Immature natural killer cell (primary cell): ENCODE measurements around the gene SLC9A9. TPM values are rescaled to one million over a fixed set of nuclear protein-coding genes. Genes with fewer than 3 reads are reported as not detected.

ENCODE experiments used
- DNase-seq, 3 donors: peaks; one replicate each; pipeline ENCODE4 v3.0.0; 2022; ENCODE audit warnings: mixed read lengths in 1 of 3
- H3K27ac Mint-ChIP-seq, 6 donors: one replicate each; pipeline ENCODE4 v1.8.0; 2020; ENCODE audit warnings: mixed read lengths in 6 of 6, mild to moderate bottlenecking in 5 of 6, inconsistent platforms in 4 of 6, moderate library complexity in 3 of 6
- H3K27me3 Mint-ChIP-seq, 3 donors: one replicate each; pipeline ENCODE4 v1.8.0; 2020 to 2021; ENCODE audit warnings: low read depth in 3 of 3, mild to moderate bottlenecking in 3 of 3, mixed read lengths in 3 of 3, moderate library complexity in 3 of 3, inconsistent platforms in 1 of 3
- H3K36me3 Mint-ChIP-seq, 3 donors: one replicate each; pipeline ENCODE4 v1.8.0; 2020; ENCODE audit warnings: mixed read lengths in 3 of 3, inconsistent platforms in 2 of 3, mild to moderate bottlenecking in 2 of 3
- H3K4me1 Mint-ChIP-seq, 2 donors: one replicate each; pipeline ENCODE4 v1.8.0; 2020; ENCODE audit warnings: inconsistent platforms in 2 of 2, mild to moderate bottlenecking in 2 of 2, mixed read lengths in 2 of 2, moderate library complexity in 1 of 2
- H3K4me3 Mint-ChIP-seq, 5 donors: one replicate each; pipeline ENCODE4 v1.8.0; 2020; ENCODE audit warnings: mild to moderate bottlenecking in 5 of 5, mixed read lengths in 5 of 5, inconsistent platforms in 3 of 5, moderate library complexity in 3 of 5
- H3K9me3 Mint-ChIP-seq, 6 donors: one replicate each; pipeline ENCODE4 v1.8.0; 2020; ENCODE audit warnings: mild to moderate bottlenecking in 6 of 6, mixed read lengths in 6 of 6, inconsistent platforms in 4 of 6, moderate library complexity in 3 of 6
- polyA plus RNA-seq, 3 donors: library from polyadenylated mRNA; unstranded; fragments of 300-500 nt; fragmentation: Illumina TruSeq; gene quantifications; one replicate each; pipeline ENCODE4 v1.2.3, GENCODE V29; 2021

The SLC9A9 gene
- polyA plus RNA-seq, 3 donors from 2014 or later, result 17.2 to 21.3 (median 19.7) TPM

GRCh38 chr3:143242101-143242500 is 606.2 kb downstream of the SLC9A9 start:
- Mint-ChIP-seq H3K9me3 (no peaks in the 10 kb centered on the region), H3K27me3 (peaks cover 0 to 5% (median 4%) of the 10 kb centered on the region in 3 donors), H3K36me3 (peaks cover 0 to 10% (median 0%) of the 10 kb centered on the region in 3 donors), H3K27ac (peak overlapping the region; percentile 74 to 97 (median 94)), H3K4me1 (peaks cover 87 to 89% of the 10 kb centered on the region in 2 donors), H3K4me3 (peak overlapping the region in 1 of 5 donors; percentile 33)
- no peak for DNase-seq

- peak overlapping the region; percentile 74 to 97 (median 94) for H3K27ac Mint-ChIP-seq
- H3K4me3 Mint-ChIP-seq, result peak overlapping the region; percentile 17 to 74 (median 41)
- H3K27me3 Mint-ChIP-seq, result peaks cover 3 to 7% (median 4%) of the 10 kb centered on the region in 3 donors
- peaks cover 87 to 89% of the 10 kb centered on the region in 2 donors for H3K4me1 Mint-ChIP-seq
- no peaks in the 10 kb centered on the region for H3K9me3 Mint-ChIP-seq
- H3K36me3 Mint-ChIP-seq, result peaks cover 0 to 14% (median 0%) of the 10 kb centered on the region in 3 donors
- DNase-seq, result no peak
Measured at GRCh38 chr3:143241481-143241951, 606.8 kb downstream of the SLC9A9 start.

GRCh38 chr3:143240886-143241285 is 607.4 kb downstream of the SLC9A9 start:
- Mint-ChIP-seq H3K36me3 (peaks cover 0 to 14% (median 0%) of the 10 kb centered on the region in 3 donors), H3K9me3 (no peaks in the 10 kb centered on the region), H3K4me1 (peaks cover 88 to 89% of the 10 kb centered on the region in 2 donors), H3K27ac (peak overlapping the region; percentile 74 to 97 (median 94)), H3K4me3 (peak overlapping the region; percentile 17 to 74 (median 58)), H3K27me3 (peaks cover 6 to 12% (median 7%) of the 10 kb centered on the region in 3 donors)
- no peak for DNase-seq

DNA sequence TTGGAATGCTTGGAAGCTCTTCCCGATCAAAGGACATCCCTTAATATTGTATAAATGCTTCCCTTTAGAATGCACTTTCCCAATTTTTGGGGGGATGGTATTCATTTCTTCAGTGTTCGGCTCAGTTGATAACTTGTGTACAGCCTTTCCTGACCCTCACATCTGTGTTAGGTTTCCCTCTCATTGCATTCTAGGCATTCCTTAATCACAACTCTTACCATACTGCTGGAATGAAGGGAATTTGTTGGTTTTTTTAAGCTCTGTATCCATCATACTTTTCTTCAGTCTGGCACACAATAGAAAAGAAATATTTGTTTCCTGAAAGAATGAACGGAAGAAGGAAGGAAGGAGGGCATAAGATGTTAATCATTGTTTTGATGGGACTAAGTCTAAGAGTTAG is 609.2 kb downstream of the SLC9A9 start:
- Mint-ChIP-seq H3K9me3 (peaks cover 0 to 2% (median 0%) of the 10 kb centered on the region in 6 donors), H3K4me3 (peak overlapping the region in 4 of 5 donors; percentile 31 to 69 (median 64)), H3K27me3 (peaks cover 6 to 12% (median 9%) of the 10 kb centered on the region in 3 donors), H3K36me3 (peaks cover 0 to 20% (median 0%) of the 10 kb centered on the region in 3 donors), H3K27ac (peak overlapping the region; percentile 58 to 98 (median 91)), H3K4me1 (peaks cover 93 to 94% of the 10 kb centered on the region in 2 donors)
- DNase-seq, result no peak

- H3K36me3 Mint-ChIP-seq, result peaks cover 0 to 24% (median 0%) of the 10 kb centered on the region in 3 donors
- H3K27ac Mint-ChIP-seq, result peak overlapping the region; percentile 94 to 98 (median 96)
- H3K27me3 Mint-ChIP-seq, result peaks cover 6 to 9% (median 8%) of the 10 kb centered on the region in 3 donors
- DNase-seq, result no peak
- H3K4me1 Mint-ChIP-seq, result peaks cover 90 to 94% of the 10 kb centered on the region in 2 donors
- H3K9me3 Mint-ChIP-seq, result peaks cover 0 to 2% (median 0%) of the 10 kb centered on the region in 6 donors
- H3K4me3 Mint-ChIP-seq, result peak overlapping the region; percentile 59 to 78 (median 74)
Measured at GRCh38 chr3:143237077-143237627, 611.1 kb downstream of the SLC9A9 start.

- H3K36me3 Mint-ChIP-seq, result peaks cover 0 to 27% (median 0%) of the 10 kb centered on the region in 3 donors
- H3K4me3 Mint-ChIP-seq, result peak overlapping the region; percentile 59 to 78 (median 74)
- H3K27ac Mint-ChIP-seq, result peak overlapping the region; percentile 94 to 98 (median 96)
- H3K4me1 Mint-ChIP-seq, result peaks cover 83 to 88% of the 10 kb centered on the region in 2 donors
- peaks cover 6 to 9% (median 8%) of the 10 kb centered on the region in 3 donors for H3K27me3 Mint-ChIP-seq
- peak; percentile 72 to 78 (median 73) for DNase-seq
- peaks cover 0 to 2% (median 0%) of the 10 kb centered on the region in 6 donors for H3K9me3 Mint-ChIP-seq
Measured at GRCh38 chr3:143236226-143236964, 611.9 kb downstream of the SLC9A9 start.

DNA sequence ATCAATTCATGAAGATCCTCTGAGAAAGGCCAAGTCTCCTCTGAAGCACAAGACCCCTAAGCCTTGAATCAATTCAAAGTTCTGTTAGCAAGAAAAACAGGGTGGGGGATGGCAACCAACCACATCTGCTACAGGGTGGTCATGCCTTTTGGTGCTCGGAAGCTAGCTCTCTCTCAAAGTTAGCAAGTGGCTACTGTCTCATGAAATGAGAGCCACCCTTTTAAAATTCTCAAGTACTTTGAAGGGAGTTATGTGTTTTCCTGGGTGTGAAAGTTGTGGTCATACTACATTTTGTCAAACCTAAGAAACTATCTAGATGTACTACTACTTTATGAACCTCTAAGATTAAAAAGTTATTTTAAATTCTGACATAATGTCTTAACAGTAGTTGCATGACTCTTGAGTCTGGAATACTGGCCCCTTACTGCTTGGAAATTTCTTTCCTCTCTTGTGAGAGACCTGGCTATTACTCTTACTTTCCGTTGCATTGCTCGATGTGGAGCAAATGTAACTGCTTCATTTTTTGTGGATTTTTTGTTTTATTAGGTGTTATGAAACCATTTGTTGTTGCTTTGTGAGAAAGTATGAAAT is 612.6 kb downstream of the SLC9A9 start:
- peaks cover 78 to 81% of the 10 kb centered on the region in 2 donors for H3K4me1 Mint-ChIP-seq
- peaks cover 0 to 30% (median 0%) of the 10 kb centered on the region in 3 donors for H3K36me3 Mint-ChIP-seq
- H3K9me3 Mint-ChIP-seq, result peaks cover 0 to 2% (median 0%) of the 10 kb centered on the region in 6 donors
- peaks cover 6 to 9% (median 8%) of the 10 kb centered on the region in 3 donors for H3K27me3 Mint-ChIP-seq
- peak; percentile 73 to 78 (median 76) for DNase-seq
- peak overlapping the region; percentile 59 to 78 (median 74) for H3K4me3 Mint-ChIP-seq
- peak overlapping the region; percentile 94 to 98 (median 96) for H3K27ac Mint-ChIP-seq

DNA sequence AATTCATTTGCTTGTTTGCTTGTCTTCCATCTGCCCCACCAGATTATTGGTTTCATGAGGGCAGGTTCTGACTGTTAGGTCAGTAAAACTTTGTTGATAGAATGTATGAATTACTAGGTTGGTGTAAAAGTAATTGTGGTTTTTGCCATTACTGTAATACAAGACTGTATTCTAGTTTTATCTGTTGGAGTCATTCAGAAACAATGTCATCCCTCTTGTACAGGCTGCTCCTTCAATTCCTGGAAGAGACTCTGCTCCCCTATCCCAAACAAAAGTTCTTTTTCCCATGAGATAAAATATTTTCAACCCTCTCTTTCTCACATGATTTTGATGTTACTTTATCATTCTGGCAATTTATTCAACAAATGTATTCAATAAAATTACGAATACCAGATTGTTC is 613.7 kb downstream of the SLC9A9 start:
- Mint-ChIP-seq H3K4me3 (peak overlapping the region; percentile 8 to 78 (median 55)), H3K36me3 (peaks cover 0 to 27% (median 0%) of the 10 kb centered on the region in 3 donors), H3K4me1 (peaks cover 68 to 74% of the 10 kb centered on the region in 2 donors), H3K27me3 (peaks cover 6 to 9% (median 8%) of the 10 kb centered on the region in 3 donors), H3K9me3 (peaks cover 0 to 2% (median 0%) of the 10 kb centered on the region in 6 donors), H3K27ac (peak overlapping the region; percentile 94 to 98 (median 96))
- DNase-seq, result no peak

GRCh38 chr3:143232981-143233380 is 615.3 kb downstream of the SLC9A9 start:
- peaks cover 62 to 67% of the 10 kb centered on the region in 2 donors for H3K4me1 Mint-ChIP-seq
- DNase-seq, result no peak
- H3K4me3 Mint-ChIP-seq, result no peak overlapping the region
- H3K9me3 Mint-ChIP-seq, result peaks cover 0 to 2% (median 0%) of the 10 kb centered on the region in 6 donors
- H3K27ac Mint-ChIP-seq, result peak overlapping the region in 5 of 6 donors; percentile 23 to 42 (median 27)
- peaks cover 0 to 23% (median 0%) of the 10 kb centered on the region in 3 donors for H3K36me3 Mint-ChIP-seq
- peaks cover 6 to 9% (median 7%) of the 10 kb centered on the region in 3 donors for H3K27me3 Mint-ChIP-seq

- H3K4me3 Mint-ChIP-seq, result no peak overlapping the region
- H3K27ac Mint-ChIP-seq, result peak overlapping the region in 1 of 6 donors; percentile 32
- no peak for DNase-seq
- H3K9me3 Mint-ChIP-seq, result no peaks in the 10 kb centered on the region
- H3K36me3 Mint-ChIP-seq, result peaks cover 0 to 13% (median 0%) of the 10 kb centered on the region in 3 donors
- H3K4me1 Mint-ChIP-seq, result peaks cover 19 to 22% of the 10 kb centered on the region in 2 donors
- H3K27me3 Mint-ChIP-seq, result peaks cover 0 to 2% (median 2%) of the 10 kb centered on the region in 3 donors
Measured at GRCh38 chr3:143228405-143228804, 619.9 kb downstream of the SLC9A9 start.

GRCh38 chr3:143226678-143227291 is 621.5 kb downstream of the SLC9A9 start:
- Mint-ChIP-seq H3K4me1 (peaks cover 11 to 18% of the 10 kb centered on the region in 2 donors), H3K36me3 (peaks cover 0 to 13% (median 0%) of the 10 kb centered on the region in 3 donors), H3K4me3 (no peak overlapping the region), H3K27me3 (peaks cover 0 to 2% (median 2%) of the 10 kb centered on the region in 3 donors), H3K27ac (no peak overlapping the region), H3K9me3 (no peaks in the 10 kb centered on the region)
- DNase-seq, result no peak

DNA sequence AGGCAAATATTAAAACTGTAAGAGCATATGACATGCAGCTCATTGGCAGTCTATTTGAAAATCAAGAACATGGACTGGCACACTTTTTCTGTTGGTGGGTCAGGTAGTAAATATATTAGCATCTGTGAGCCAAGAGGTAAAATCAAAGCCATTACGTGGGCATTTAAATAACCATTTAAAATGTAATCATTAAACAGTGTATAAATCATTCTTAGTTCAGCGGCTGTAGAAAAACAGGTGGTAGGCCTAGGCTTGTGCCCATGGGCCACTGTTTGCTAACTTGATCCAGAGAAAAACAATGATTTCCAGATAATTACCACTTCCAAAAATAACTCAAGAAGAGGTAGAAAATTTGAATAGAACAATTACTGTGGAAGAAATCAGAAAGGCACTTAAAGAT is 623.6 kb downstream of the SLC9A9 start:
- Mint-ChIP-seq H3K36me3 (peaks cover 0 to 12% (median 0%) of the 10 kb centered on the region in 3 donors), H3K27ac (no peak overlapping the region), H3K27me3 (peaks cover 0 to 2% (median 2%) of the 10 kb centered on the region in 3 donors), H3K4me1 (peaks cover 13 to 29% of the 10 kb centered on the region in 2 donors), H3K9me3 (no peaks in the 10 kb centered on the region), H3K4me3 (no peak overlapping the region)
- no peak for DNase-seq

DNA sequence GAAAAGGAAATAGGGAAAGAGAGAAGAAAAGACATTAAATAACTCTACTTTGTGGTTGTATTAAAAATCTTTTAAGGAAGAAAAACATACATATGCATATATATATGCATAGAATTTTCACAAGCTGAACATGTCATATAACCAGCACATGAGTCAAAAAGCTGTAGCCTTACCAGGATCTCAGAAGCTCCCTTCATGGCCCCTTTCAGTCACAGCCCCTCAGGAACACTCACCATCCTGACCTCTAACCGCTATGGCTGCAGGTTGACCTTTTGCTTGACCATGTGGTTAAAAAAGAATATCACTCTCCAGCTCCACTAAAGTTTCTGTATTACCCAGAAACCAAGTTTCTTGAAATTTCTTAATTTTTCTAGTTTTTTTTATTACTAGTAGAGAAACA is 625.3 kb downstream of the SLC9A9 start:
- peaks cover 11 to 30% of the 10 kb centered on the region in 2 donors for H3K4me1 Mint-ChIP-seq
- no peak for DNase-seq
- H3K27ac Mint-ChIP-seq, result no peak overlapping the region
- H3K27me3 Mint-ChIP-seq, result peaks cover 2% of the 10 kb centered on the region in 3 donors
- peaks cover 0 to 9% (median 0%) of the 10 kb centered on the region in 3 donors for H3K36me3 Mint-ChIP-seq
- no peaks in the 10 kb centered on the region for H3K9me3 Mint-ChIP-seq
- no peak overlapping the region for H3K4me3 Mint-ChIP-seq
